Suprapubic skin (tissue), 4 donors: ENCODE measurements around the gene RNF38.

Experiments used
- POLR2A ChIP-seq, 2 donors: fragments of 450-650 bp; IDR thresholded peaks; one replicate each; pipeline ENCODE4 v1.6.1; 2017; ENCODE audit warnings: antibody characterized with exemption in 2 of 2, mild to moderate bottlenecking in 2 of 2, moderate library complexity in 2 of 2
- POLR2AphosphoS5 ChIP-seq, 3 donors: sonication (generic); formaldehyde crosslinking; IDR thresholded peaks; one replicate each; pipeline ENCODE4 v1.6.1; 2017; ENCODE audit warnings: antibody characterized with exemption in 3 of 3
- TF ChIP-seq, protein P1 (sequence below), 2 donors: fragments of 200-600 bp in 1 of 2; fragments of 450-650 bp in 1 of 2; sonication (generic) in 1 of 2; IDR thresholded peaks; one replicate each; pipeline ENCODE4 v1.5.1; 2016 to 2019; ENCODE audit warnings: antibody characterized with exemption in 2 of 2, mild to moderate bottlenecking in 1 of 2, moderate library complexity in 1 of 2

DNA sequence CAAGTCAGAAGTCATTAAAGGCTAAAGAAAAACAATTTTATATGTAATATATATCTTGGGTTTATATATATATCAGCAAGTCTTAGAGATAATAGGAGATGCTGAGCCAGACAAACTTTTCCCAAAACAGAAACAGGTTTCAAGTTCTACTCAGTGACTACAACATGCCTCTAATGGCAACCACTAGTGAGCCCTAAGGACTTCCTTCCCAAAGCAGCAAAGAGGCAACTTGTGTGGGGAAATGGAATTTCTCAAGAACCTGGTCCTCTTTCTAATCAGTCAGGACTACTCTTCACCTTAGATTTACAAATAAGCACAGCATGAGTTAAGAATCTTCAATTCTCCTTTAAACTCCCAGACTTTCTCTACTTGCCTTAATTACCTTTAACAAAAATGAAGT, 17.6 kb downstream of the RNF38 start:
- TF ChIP-seq, protein P1, sequence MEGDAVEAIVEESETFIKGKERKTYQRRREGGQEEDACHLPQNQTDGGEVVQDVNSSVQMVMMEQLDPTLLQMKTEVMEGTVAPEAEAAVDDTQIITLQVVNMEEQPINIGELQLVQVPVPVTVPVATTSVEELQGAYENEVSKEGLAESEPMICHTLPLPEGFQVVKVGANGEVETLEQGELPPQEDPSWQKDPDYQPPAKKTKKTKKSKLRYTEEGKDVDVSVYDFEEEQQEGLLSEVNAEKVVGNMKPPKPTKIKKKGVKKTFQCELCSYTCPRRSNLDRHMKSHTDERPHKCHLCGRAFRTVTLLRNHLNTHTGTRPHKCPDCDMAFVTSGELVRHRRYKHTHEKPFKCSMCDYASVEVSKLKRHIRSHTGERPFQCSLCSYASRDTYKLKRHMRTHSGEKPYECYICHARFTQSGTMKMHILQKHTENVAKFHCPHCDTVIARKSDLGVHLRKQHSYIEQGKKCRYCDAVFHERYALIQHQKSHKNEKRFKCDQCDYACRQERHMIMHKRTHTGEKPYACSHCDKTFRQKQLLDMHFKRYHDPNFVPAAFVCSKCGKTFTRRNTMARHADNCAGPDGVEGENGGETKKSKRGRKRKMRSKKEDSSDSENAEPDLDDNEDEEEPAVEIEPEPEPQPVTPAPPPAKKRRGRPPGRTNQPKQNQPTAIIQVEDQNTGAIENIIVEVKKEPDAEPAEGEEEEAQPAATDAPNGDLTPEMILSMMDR (IDR thresholded peaks at IDR 0.05): no peak
- TF ChIP-seq POLR2AphosphoS5 (IDR thresholded peaks at IDR 0.05) (no peak), POLR2A (IDR thresholded peaks at IDR 0.05) (no peak)
